PC-9 (cell line): ENCODE data around the gene PHLPP1. TPM values are rescaled to one million over a fixed set of nuclear protein-coding genes. Genes with fewer than 3 reads are reported as not detected.

Experiments
- BruUV-seq: library from RNA; stranded (reverse); fragments of 400-500 nt; replicated peaks from 2 replicates; lab custom pipeline; 2021; lab: Mats Ljungman, UMichigan
- CTCF ChIA-PET: fragments of 300-600 bp; sonication (Branson Sonifier 250); formaldehyde crosslinking; loops from one replicate; lab custom pipeline; 2022; ENCODE audit warnings: antibody characterized with exemption; lab: Charles Lee
- POLR2A ChIA-PET: fragments of 300-600 bp; sonication (Branson Sonifier 250); formaldehyde crosslinking; loops from one replicate; lab custom pipeline; 2022; ENCODE audit warnings: antibody characterized with exemption; ENCODE audit not compliant: unreplicated experiment; lab: Charles Lee
- DNase-seq, 2 experiments: peaks; one replicate each; pipeline versions ENCODE4 v3.0.0 to v3.0.0-alpha.2; 2015 to 2022; ENCODE audit warnings: mixed read lengths in 1 of 2
- H2AFZ ChIP-seq: fragments of 200-600 bp; sonication (generic); 2 replicates; pipeline ENCODE4 v1.8.1; 2017; ENCODE audit warnings: antibody characterized with exemption
- H3F3A ChIP-seq: fragments of 200-600 bp; sonication (generic); 2 replicates; pipeline ENCODE4 v1.8.1; 2017; ENCODE audit warnings: antibody characterized with exemption, mild to moderate bottlenecking, low read depth; ENCODE audit not compliant: insufficient read depth
- H3K27ac ChIP-seq: fragments of 200-600 bp; sonication (generic); 2 replicates; pipeline ENCODE4 v1.6.1; 2016; ENCODE audit warnings: mixed run types
- H3K27me3 ChIP-seq: fragments of 200-600 bp; sonication (generic); 2 replicates; pipeline ENCODE4 v1.6.1; 2016; ENCODE audit warnings: low read depth, mixed run types; ENCODE audit not compliant: insufficient read depth
- H3K36me3 ChIP-seq: fragments of 200-600 bp; sonication (generic); 2 replicates; pipeline ENCODE4 v1.6.1; 2016; ENCODE audit warnings: low read depth, mixed run types
- H3K4me1 ChIP-seq: fragments of 200-600 bp; sonication (generic); replicated peaks from 2 replicates; pipeline ENCODE4 v1.6.1; 2016; ENCODE audit warnings: mixed run types; ENCODE audit not compliant: insufficient read depth
- H3K4me2 ChIP-seq: fragments of 200-600 bp; sonication (generic); 2 replicates; pipeline ENCODE4 v1.6.1; 2017; ENCODE audit warnings: mixed run types
- H3K4me3 ChIP-seq: fragments of 200-600 bp; sonication (generic); 2 replicates; pipeline ENCODE4 v1.6.1; 2016; ENCODE audit warnings: mixed run types
- H3K79me2 ChIP-seq: fragments of 200-600 bp; sonication (generic); 2 replicates; pipeline ENCODE4 v1.6.1; 2017; ENCODE audit warnings: low read depth, mixed run types
- H3K9me2 ChIP-seq: fragments of 200-600 bp; sonication (generic); 2 replicates; pipeline ENCODE4 v1.8.1; 2017; ENCODE audit warnings: mild to moderate bottlenecking; ENCODE audit not compliant: insufficient read depth
- H3K9me3 ChIP-seq: fragments of 200-600 bp; sonication (generic); 2 replicates; pipeline ENCODE4 v1.8.1; 2016; ENCODE audit warnings: low read depth; ENCODE audit not compliant: insufficient read depth
- H4K20me1 ChIP-seq: fragments of 200-600 bp; sonication (generic); 2 replicates; pipeline ENCODE4 v1.8.1; 2017; ENCODE audit not compliant: insufficient read depth
- CTCF ChIP-seq: fragments of 200-600 bp; sonication (generic); conservative IDR thresholded peaks from 2 replicates; pipeline ENCODE4 v1.6.1; 2017; ENCODE audit warnings: mixed run types, antibody characterized with exemption, mild to moderate bottlenecking, moderate library complexity
- EZH2 ChIP-seq: fragments of 200-600 bp; sonication (generic); IDR thresholded peaks from 2 replicates; pipeline ENCODE4 v1.8.0; 2017; ENCODE audit warnings: antibody characterized with exemption, low read depth
- intact Hi-C: fragments of 100-400 bp; cut with micrococcal nuclease; formaldehyde crosslinking; loops from one replicate; pipeline ENCODE4 v1.10.0; 2022; ENCODE audit not compliant: unreplicated experiment
- total RNA-seq: library from RNA; stranded (reverse); gene quantifications from 2 replicates; pipeline ENCODE4 v1.2.3, GENCODE V29; 2021

PHLPP1 gene
- total RNA-seq, 1 experiment from 2014 or later: 21.1 TPM

- Histone ChIP-seq H4K20me1 (no peaks in the 10 kb centered on the region), H3F3A (peaks cover 12% of the 10 kb centered on the region; the same call in 1 of the 2 replicates), H3K4me3 (no peak overlapping the region), H3K4me1 (no peaks in the 10 kb centered on the region), H3K36me3 (no peaks in the 10 kb centered on the region), H3K27me3 (no peaks in the 10 kb centered on the region), H3K79me2 (no peaks in the 10 kb centered on the region), H3K27ac (no peak overlapping the region), H3K9me2 (no peaks in the 10 kb centered on the region), H3K4me2 (no peak overlapping the region), H3K9me3 (no peaks in the 10 kb centered on the region), H2AFZ (no peak overlapping the region)
- DNase-seq: no peak
- ChIA-PET POLR2A (no interaction called here), CTCF (no interaction called here)
- intact Hi-C loops: no loop called here
- TF ChIP-seq CTCF (no peak), EZH2 (no peak)
- no TSS peak for BruUV-seq
Observed at GRCh38 chr18:62919109-62919838, 203.9 kb downstream of the PHLPP1 start.

GRCh38 chr18:62925031-62925688 lies 209.8 kb downstream of the PHLPP1 start:
- H3F3A ChIP-seq: 0 out of 2 replicates have a peak, but pooled peaks cover 1% of the 10 kb centered on the region
- H3K4me1 ChIP-seq: peaks cover 9% of the 10 kb centered on the region
- no peaks in the 10 kb centered on the region; the same call in 1 of the 2 replicates for H3K9me3 ChIP-seq
- H3K79me2 ChIP-seq: no peaks in the 10 kb centered on the region
- no TSS peak for BruUV-seq
- H3K27ac ChIP-seq: 0 out of 2 replicates have a peak overlapping the region, but pooled peaks have one; percentile 14
- intact Hi-C loops: no loop called here
- no peak overlapping the region for H3K4me2 ChIP-seq
- no peaks in the 10 kb centered on the region for H3K27me3 ChIP-seq
- H3K9me2 ChIP-seq: no peaks in the 10 kb centered on the region
- peak in 1 of 2 experiments; percentile 71 for DNase-seq
- H3K36me3 ChIP-seq: no peaks in the 10 kb centered on the region
- no peak for TF ChIP-seq EZH2
- no peak for TF ChIP-seq CTCF
- no peak overlapping the region for H2AFZ ChIP-seq
- ChIA-PET CTCF (no interaction called here), POLR2A (no interaction called here)
- H4K20me1 ChIP-seq: no peaks in the 10 kb centered on the region
- H3K4me3 ChIP-seq: no peak overlapping the region

GRCh38 chr18:62928326-62928725 lies 213.0 kb downstream of the PHLPP1 start:
- no peaks in the 10 kb centered on the region for H4K20me1 ChIP-seq
- CTCF ChIA-PET: no interaction called here

More at GRCh38 chr18:62928326-62928725, 213.0 kb downstream of the PHLPP1 start:
- TF ChIP-seq CTCF: no peak
- no peak for TF ChIP-seq EZH2
- intact Hi-C loops: no loop called here
- no peaks in the 10 kb centered on the region for H3K27me3 ChIP-seq
- POLR2A ChIA-PET: no interaction called here
- H3K4me1 ChIP-seq: peaks cover 9% of the 10 kb centered on the region
- no peak overlapping the region for H3K4me3 ChIP-seq
- no TSS peak for BruUV-seq
- no peaks in the 10 kb centered on the region; the same call in 1 of the 2 replicates for H3K9me3 ChIP-seq
- H3K36me3 ChIP-seq: no peaks in the 10 kb centered on the region
- H3K27ac ChIP-seq: no peak overlapping the region
- no peaks in the 10 kb centered on the region for H3F3A ChIP-seq
- no peaks in the 10 kb centered on the region for H3K79me2 ChIP-seq
- H2AFZ ChIP-seq: no peak overlapping the region
- no peak for DNase-seq
- H3K4me2 ChIP-seq: no peak overlapping the region
- no peaks in the 10 kb centered on the region for H3K9me2 ChIP-seq
